GM19455 (cell line): ENCODE measurements around the gene MYD88.

ENCODE experiments used
- ATAC-seq: cut with Tn5 transposase; IDR thresholded peaks from one replicate; pipeline ENCODE4 v1.9.1; 2021; ENCODE audit not compliant: unreplicated experiment

The MYD88 gene

GRCh38 chr3:38111696-38112377 lies 26.6 kb upstream of the MYD88 start:
- no peak for ATAC-seq

DNA sequence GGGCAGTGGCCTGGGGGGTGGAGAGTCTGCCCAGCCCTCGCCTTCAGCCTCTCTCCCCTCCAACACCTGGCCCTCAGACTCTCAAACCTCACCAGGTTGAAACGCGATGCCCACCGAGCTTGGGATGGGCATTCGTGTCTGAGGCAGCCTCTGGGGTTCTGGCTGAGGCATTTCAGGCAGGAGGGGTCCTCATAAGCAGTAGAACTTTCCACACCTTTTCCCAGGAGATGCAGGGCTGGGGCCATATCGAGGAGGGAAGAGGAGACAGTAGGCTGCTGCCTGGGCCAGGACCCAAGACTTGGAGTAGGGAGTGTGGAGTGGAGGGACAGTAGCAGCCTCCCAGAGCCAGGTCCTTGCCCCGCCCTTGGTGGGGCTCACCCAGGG lies 26.1 kb upstream of the MYD88 start:
- no peak for ATAC-seq

DNA sequence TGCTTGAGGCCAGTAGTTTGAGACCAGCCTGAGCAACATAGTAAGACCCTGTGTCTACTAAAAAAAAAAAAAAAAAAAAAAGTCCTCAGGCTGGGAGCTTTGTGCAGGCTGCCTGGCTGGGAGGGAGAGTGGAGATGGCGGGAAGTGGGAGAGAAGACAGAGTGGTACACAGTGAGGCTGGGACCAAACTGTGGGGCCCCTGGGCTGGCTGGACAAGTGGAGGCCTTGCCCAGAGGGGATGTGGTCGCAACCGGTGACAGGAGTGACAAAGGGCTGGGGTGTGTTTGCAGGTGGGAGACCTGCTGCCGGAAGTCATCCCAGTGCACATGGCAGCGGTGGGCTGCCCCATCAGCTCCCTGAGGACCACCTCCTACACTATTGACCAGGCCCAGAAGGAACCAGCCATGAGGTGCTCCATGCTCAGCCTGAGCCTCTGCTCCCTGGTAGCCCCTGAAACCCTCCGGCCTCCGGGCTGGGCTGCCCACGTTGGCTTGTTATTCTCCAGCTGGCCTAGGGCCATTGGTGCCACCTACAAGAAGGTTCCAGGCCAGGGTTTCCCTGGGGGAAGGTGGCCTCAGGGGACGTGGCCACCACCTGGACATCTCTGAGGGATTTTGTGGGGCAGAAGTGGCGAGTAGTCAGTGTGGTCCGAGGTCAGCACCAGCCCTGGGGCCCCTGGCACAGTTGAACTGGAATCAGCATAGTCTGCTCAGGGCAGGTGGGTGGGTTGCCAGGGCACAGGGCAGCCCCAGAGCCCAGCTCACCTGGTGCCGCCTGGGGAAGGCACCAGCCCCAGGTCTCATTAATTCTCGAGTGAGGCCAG lies 24.2 kb upstream of the MYD88 start:
- no peak for ATAC-seq

GRCh38 chr3:38114875-38115644 lies 23.4 kb upstream of the MYD88 start:
- ATAC-seq, result no peak

GRCh38 chr3:38115645-38116427 lies 22.6 kb upstream of the MYD88 start:
- ATAC-seq, result no peak

DNA sequence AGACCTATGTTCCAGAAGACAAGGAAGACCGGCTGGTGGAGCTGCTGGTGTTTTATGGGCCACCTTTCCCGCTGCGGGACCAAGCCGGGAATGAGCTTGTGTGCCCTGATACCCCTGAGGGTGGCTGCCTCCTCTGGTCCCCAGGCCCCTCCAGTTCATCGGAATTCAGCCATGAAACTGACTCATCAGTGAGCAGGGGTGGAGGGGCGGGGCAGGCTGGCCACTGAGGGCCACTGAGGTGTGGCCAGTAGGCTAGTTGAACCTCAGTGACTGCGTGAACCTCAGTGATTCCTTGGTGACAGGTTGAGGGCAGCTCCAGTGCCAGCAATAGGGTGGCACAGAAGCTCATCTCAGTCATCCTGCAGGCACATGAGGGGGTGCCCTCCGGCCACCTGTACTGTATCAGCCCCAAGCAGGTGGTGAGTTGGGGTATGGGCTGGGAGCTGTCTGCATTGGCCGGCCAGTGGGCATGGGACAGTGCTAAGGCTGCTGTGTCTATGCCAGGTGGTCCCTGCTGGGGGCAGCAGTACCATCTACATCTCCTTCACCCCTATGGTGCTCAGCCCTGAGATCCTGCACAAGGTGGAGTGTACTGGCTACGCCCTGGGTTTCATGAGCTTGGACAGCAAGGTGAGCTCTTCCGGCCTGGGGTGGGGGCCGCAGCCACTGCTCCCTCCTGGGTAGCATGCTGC lies 21.8 kb upstream of the MYD88 start:
- no peak for ATAC-seq

DNA sequence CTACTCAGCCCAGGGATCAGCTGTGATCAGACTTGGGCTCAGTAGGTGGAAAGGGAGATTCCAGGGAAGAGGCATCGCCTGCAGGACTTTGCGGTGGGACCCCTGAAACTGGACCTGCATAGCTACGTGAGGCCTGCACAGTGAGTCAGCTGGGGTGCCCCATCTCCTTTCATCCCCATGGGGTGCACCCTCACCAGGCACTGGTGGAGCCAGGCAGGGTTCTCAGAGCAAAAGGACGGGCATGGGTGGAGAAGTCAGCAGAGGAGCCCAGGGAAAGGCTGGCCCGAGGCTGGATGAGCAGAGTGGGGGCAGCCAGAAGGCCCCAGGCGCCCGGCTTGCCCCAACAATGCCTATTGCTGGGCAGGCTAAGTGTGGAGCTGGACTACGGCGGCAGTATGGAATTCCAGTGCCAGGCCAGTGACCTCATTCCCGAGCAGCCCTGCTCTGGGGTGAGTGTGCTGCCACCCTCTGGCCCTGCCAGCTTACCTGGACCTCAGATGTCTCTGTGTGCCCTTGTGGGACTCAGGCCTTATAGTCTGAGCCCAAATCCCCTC lies 21.2 kb upstream of the MYD88 start:
- ATAC-seq, result no peak

DNA sequence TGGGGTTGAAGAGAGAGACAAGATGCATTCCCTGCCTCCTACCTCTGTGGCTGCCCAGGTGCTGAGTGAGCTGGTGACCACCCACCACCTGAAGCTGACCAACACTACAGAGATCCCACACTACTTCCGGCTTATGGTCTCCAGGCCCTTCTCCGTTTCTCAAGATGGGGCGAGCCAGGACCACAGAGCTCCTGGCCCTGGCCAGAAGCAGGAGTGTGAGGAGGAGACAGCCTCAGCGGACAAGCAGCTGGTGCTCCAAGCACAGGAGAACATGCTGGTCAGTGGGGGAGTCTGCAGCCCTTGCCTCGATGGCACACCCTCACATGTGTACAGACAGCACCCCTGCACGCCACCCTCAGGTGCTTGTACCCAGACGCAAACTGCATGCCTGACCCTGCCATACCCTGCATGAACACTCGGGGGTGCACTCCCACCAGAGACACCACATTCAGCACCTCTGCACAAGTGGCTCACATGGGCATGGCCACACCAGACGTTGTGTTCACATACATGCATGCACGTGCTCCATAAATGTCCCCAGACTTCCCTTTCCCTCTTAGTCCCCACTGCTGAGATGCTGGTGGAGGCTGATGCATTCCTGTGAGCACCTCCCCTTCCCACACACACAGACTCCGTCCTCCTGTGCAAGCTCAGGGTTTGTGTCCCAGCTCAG lies 20.6 kb upstream of the MYD88 start:
- peak; percentile 55 for ATAC-seq

GRCh38 chr3:38118421-38119247 lies 19.8 kb upstream of the MYD88 start:
- ATAC-seq, result no peak

DNA sequence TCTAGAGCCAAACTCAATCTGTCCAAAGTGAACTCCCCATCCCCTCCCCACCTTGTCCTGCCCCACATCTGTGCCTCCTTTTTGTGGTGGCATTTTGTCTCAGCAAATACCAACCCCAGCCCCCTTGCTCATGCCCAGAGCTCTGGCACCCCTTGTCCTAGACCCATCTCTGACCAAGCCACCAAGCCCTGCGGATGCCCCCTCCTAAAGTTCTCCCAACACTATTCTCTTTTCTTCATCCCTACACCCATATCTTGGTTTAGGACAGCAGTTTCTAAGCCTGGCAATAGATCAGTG lies 19.3 kb upstream of the MYD88 start:
- no peak for ATAC-seq

GRCh38 chr3:38119821-38120692 lies 18.4 kb upstream of the MYD88 start:
- no peak for ATAC-seq

- ATAC-seq, result no peak
These were observed 17.6 kb upstream of the MYD88 start for GRCh38 chr3:38120693-38121450.

GRCh38 chr3:38121451-38121831 lies 17.0 kb upstream of the MYD88 start:
- ATAC-seq, result no peak

GRCh38 chr3:38121832-38122461 lies 16.5 kb upstream of the MYD88 start:
- ATAC-seq, result no peak

GRCh38 chr3:38122712-38123290 lies 15.7 kb upstream of the MYD88 start:
- no peak for ATAC-seq

DNA sequence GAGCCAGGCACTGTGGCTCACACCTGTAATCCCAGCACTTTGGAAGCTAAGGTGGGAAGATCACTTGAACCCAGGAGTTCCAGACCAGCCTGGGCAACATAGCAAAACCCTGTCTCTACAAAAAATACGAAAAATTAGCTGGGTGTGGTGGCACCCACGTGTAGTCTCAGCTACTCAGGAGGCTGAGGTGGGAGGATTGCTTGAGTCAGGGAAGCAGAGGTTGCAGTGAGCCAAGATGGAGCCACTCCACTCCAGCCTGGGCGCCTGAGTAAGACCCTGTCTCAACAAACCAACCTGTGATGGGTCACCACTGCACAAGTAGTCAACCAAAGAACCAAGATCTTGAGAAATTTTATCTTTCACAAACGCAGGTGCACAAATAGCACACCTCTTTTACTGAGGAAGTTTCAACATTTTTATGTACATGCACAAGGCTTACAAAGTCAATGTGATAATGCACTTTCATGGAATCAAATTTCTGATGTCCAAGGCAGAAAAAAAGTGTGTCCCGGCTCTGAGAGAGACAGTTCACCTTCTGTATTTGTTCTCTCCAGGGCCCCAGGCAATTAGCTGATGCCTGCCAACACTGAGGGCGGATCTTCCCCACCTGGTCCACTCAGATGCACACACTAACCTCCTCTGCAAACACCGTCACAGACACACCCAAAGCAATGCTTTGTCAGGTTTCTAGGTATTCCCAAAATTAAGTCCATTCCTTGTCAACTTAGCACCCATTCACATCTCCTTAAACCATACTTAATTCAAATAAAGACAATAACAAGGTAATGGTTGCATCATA lies 13.9 kb upstream of the MYD88 start:
- ATAC-seq, result no peak
